Lower leg skin (tissue), 4 donors: ENCODE measurements around the gene SKI. TPM values are rescaled to one million over a fixed set of nuclear protein-coding genes. Genes with fewer than 3 reads are reported as not detected.

Experiments used
- DNase-seq, 2 donors: peaks; one replicate each; pipeline ENCODE4 v3.0.0-alpha.2; 2019; ENCODE audit warnings: low spot score in 2 of 2
- H3K4me3 ChIP-seq: fragments of 200-600 bp; sonication (generic); 2 replicates; pipeline ENCODE4 v1.5.1; 2017; ENCODE audit warnings: mild to moderate bottlenecking, low read depth; ENCODE audit not compliant: poor library complexity, severe bottlenecking
- POLR2A ChIP-seq, 2 donors: fragments of 450-650 bp; IDR thresholded peaks; one replicate each; pipeline ENCODE4 v1.6.1; 2016 to 2017; ENCODE audit warnings: antibody characterized with exemption in 2 of 2, mild to moderate bottlenecking in 1 of 2, moderate library complexity in 1 of 2
- WGBS, 2 donors: methylation state at CpG; one replicate each; pipeline ENCODE4 v1.1.5; 2018; 5-methylcytosine and 5-hydroxymethylcytosine counted together
- intact Hi-C: fragments of 100-400 bp; cut with DNase I; formaldehyde crosslinking; loops from one replicate; pipeline ENCODE4 v1.15.0; 2023; ENCODE audit warnings: low total_unique reads
- total RNA-seq, 4 donors: library from RNA; depleted of rRNA; stranded (reverse); fragments of >200 nt; gene quantifications; one replicate each; pipeline ENCODE4 v1.1.0, GENCODE V29; 2016
- TF ChIP-seq, protein P1 (sequence below), 3 donors: fragments of 450-650 bp; IDR thresholded peaks; one replicate each; pipeline ENCODE4 v1.5.1; 2016; ENCODE audit warnings: antibody characterized with exemption in 3 of 3, mild to moderate bottlenecking in 3 of 3, moderate library complexity in 2 of 3

SKI gene
- total RNA-seq, 4 donors from 2014 or later, result 67.3 to 80.8 (median 75.4) TPM

DNA sequence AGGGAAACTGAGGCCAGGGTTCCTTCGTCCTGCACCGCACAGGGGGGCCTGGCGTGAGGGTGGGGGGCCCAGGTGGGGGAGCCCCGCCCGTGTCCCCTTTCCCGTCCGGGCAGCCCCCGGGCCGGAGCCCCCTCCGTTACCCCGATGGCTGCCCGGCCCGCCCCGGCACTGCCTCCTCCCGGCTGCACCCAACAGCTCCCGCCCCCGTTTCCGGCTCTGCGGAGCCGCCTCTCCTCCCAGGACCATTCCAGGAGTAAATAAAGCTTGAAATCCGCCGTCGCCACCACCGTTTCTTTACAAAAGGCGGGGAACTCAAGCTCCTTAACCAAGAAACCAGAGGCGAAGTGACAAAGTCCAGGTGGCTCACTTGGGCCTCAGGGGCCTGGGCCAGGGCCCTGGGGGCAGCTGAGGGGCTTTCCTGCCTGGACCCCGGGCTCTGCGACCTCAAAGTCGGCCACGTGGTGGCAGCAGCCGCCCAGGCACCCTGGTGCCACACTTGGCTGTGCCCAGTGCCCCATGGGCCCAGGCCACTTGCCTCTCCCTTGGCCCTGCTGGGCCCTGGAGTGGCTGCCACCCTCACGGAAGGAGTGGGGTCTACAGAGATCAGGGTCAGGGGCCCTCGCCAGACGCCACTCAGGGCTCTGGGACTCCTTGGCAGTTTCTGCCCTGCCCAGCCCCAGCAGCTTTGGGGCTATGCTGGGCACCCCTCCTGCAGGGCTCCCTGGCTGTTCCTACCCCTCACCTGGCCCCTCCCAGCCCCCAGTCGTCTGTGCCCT, 33.0 kb upstream of the SKI start:
- WGBS, 2 donors, result 0% methylated on average over 13 to 34 of the region's 35 CpGs
- no peak for TF ChIP-seq POLR2A (IDR thresholded peaks at IDR 0.05)
- TF ChIP-seq, protein P1, sequence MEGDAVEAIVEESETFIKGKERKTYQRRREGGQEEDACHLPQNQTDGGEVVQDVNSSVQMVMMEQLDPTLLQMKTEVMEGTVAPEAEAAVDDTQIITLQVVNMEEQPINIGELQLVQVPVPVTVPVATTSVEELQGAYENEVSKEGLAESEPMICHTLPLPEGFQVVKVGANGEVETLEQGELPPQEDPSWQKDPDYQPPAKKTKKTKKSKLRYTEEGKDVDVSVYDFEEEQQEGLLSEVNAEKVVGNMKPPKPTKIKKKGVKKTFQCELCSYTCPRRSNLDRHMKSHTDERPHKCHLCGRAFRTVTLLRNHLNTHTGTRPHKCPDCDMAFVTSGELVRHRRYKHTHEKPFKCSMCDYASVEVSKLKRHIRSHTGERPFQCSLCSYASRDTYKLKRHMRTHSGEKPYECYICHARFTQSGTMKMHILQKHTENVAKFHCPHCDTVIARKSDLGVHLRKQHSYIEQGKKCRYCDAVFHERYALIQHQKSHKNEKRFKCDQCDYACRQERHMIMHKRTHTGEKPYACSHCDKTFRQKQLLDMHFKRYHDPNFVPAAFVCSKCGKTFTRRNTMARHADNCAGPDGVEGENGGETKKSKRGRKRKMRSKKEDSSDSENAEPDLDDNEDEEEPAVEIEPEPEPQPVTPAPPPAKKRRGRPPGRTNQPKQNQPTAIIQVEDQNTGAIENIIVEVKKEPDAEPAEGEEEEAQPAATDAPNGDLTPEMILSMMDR (IDR thresholded peaks at IDR 0.05), result peak in 1 of 3 donors; percentile 97
- H3K4me3 ChIP-seq, result peak overlapping the region; percentile 28
- peak; percentile 85 to 98 for DNase-seq
- intact Hi-C loops, result loop anchor here (10.0 kb wide), 1 partner anchor 120 kb away; no protein-coding TSS in a partner anchor

DNA sequence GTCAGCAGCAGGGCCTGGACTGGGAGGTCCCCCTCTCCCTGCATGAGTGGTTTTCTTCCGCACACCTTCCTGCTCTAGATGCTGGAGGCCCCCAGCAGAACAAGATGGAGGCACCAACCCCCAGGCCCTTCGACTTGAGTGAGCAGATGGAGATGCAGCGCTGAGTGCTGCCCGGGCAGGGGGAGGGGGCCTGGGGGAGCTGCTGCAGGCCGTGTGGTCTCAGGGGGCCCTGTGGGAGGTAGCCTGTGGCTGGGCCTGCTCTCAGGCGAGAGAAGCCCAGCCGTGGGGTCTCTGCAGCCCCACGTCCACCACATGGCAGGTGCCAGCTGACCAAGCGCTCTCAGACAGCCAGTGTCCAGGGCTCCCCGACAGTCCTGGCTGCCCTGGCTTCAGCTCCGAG, 32.3 kb upstream of the SKI start:
- TF ChIP-seq, protein P1 (IDR thresholded peaks at IDR 0.05), result no peak
- TF ChIP-seq POLR2A (IDR thresholded peaks at IDR 0.05), result no peak
- WGBS, 2 donors, result 74 to 79% methylated on average over 6 to 8 of the region's 11 CpGs
- intact Hi-C loops, result loop anchor here (2.0 to 10.0 kb wide), 2 partner anchors 119 to 187 kb away; no protein-coding TSS in a partner anchor
- H3K4me3 ChIP-seq, result no peak overlapping the region
- DNase-seq, result no peak

DNA sequence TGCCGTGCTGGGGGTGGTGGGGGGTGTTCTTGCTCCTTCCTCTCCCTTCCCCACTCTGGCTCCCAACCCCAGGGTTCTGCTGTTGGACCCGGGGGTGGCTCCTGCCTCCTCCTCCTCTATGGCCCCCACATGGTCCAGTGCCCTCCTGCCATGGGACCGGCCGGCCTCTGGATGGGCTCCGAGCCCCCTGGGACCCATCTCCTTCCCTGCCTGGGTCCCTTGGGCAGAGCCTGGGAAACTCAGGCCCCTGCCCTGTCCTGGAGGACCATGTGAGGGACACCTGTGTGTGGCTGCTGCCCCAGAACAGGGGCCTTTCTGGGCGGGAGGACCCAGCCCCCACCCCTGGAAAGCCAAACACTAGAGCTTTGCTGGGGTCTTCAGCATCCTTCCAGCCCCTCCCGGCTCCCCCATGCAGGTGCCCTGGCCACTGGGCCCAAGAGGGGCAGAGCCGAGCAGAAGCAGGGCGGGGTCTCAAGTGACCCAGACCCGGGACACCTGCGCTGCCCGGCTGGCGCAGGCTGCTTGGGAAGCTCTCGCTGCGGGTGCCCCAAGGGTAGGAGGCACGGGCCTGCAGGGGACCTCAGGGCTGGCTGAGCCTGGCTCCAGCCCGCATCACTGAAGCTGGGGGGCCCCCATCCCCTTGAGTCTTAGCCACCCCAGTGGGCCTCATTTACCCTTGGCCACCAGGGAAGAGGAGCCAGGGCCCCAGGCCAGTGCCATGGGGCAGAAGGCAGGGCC, 31.0 kb upstream of the SKI start:
- intact Hi-C loops, result loop anchor here (2.0 to 10.0 kb wide), 2 partner anchors 118 to 186 kb away; no protein-coding TSS in a partner anchor
- 91 to 92% methylated on average over 14 to 17 of the region's 17 CpGs for WGBS, 2 donors
- TF ChIP-seq, protein P1 (IDR thresholded peaks at IDR 0.05), result no peak
- TF ChIP-seq POLR2A (IDR thresholded peaks at IDR 0.05), result no peak
- no peak overlapping the region for H3K4me3 ChIP-seq
- DNase-seq, result no peak

DNA sequence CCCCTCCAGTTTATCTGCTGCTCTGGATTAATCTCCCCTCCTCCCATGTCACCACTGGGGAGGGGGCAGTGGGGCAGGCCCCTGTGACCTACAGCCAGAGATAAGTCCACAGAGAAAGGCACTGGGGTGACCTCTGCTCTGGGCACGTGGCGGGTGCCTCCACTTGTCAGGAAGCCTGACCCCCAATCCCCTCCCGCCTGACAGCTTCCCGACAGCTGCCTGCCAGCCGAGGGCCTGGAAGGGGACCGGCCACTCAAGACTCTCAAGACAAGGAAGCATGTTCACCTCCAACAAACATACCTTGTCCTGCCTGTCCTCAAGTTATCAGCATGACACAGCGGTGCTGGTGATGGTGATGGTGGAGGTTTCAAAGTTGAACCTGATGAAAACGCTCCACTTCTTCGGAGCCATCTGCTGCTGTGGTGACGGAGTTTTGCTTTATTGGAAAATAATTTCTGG, 30.4 kb upstream of the SKI start:
- no peak for TF ChIP-seq POLR2A (IDR thresholded peaks at IDR 0.05)
- TF ChIP-seq, protein P1 (IDR thresholded peaks at IDR 0.05), result no peak

DNA sequence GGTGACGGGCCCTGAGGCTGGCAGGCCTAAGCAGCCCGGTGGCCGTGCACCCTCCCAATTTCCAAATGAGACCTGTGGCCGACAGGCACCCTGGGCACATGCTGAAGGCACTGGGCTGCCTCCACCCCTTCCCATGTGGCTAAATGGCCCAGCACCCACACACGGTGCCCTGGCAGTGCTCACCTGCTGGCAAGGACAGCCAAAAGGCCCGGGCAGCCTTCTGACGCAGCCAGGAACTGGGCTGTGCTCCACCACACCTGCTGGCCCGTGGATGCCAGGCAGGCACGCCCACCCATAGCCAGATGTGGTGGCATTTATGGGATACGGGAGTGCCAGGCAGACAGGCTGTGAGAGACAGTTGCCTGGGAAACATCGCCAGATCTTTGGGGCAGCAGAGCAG, 29.5 kb upstream of the SKI start:
- TF ChIP-seq, protein P1 (IDR thresholded peaks at IDR 0.05), result no peak
- TF ChIP-seq POLR2A (IDR thresholded peaks at IDR 0.05), result no peak
- H3K4me3 ChIP-seq, result no peak overlapping the region
- 38 to 67% methylated on average over 6 of the region's 11 CpGs for WGBS, 2 donors
- intact Hi-C loops, result loop anchor here (10.0 kb wide), 1 partner anchor 116 kb away; no protein-coding TSS in a partner anchor
- DNase-seq, result no peak

More for the DNA sequence above, 30.4 kb upstream of the SKI start:
- intact Hi-C loops, result loop anchor here (2.0 to 10.0 kb wide), 2 partner anchors 117 to 185 kb away; no protein-coding TSS in a partner anchor
- WGBS, 2 donors, result 86 to 94% methylated on average over 9 to 10 of the region's 10 CpGs
- no peak overlapping the region for H3K4me3 ChIP-seq
- DNase-seq, result no peak
